GM18951 (cell line): ENCODE results near the gene CCDC54.

Experiments used
- POLR2A ChIP-seq: IDR thresholded peaks from 4 replicates; pipeline ENCODE4 v1.6.1; 2011; ENCODE audit warnings: mild to moderate bottlenecking; ENCODE audit not compliant: insufficient read length, insufficient read depth; ENCODE audit errors: extremely low read depth
- in situ Hi-C: fragments of 300-500 bp; cut with MboI; formaldehyde crosslinking; loops from one replicate; pipeline ENCODE4 v1.12.0; 2022; ENCODE audit warnings: low sequenced_read_pairs, mixed read lengths, inconsistent platforms; ENCODE audit not compliant: unreplicated experiment

Gene CCDC54

GRCh38 chr3:107369791-107370190 lies 7.4 kb upstream of the CCDC54 start:
- in situ Hi-C loops: no loop called here

GRCh38 chr3:107370907-107371306 lies 6.3 kb upstream of the CCDC54 start:
- no peak for TF ChIP-seq POLR2A
- in situ Hi-C loops: no loop called here

More at GRCh38 chr3:107369791-107370190, 7.4 kb upstream of the CCDC54 start:
- no peak for TF ChIP-seq POLR2A

GRCh38 chr3:107372506-107372905 lies 4.7 kb upstream of the CCDC54 start:
- TF ChIP-seq POLR2A: no peak
- in situ Hi-C loops: no loop called here

- in situ Hi-C loops: no loop called here
- TF ChIP-seq POLR2A: no peak
These were observed 3.3 kb upstream of the CCDC54 start for GRCh38 chr3:107373896-107374295.

GRCh38 chr3:107375682-107376081 lies 1.6 kb upstream of the CCDC54 start:
- TF ChIP-seq POLR2A: no peak
- in situ Hi-C loops: no loop called here

- TF ChIP-seq POLR2A: no peak
- in situ Hi-C loops: no loop called here
These were observed 5.4 kb downstream of the CCDC54 start for GRCh38 chr3:107382631-107383030.

GRCh38 chr3:107384428-107384827 lies 7.2 kb downstream of the CCDC54 start:
- no peak for TF ChIP-seq POLR2A
- in situ Hi-C loops: no loop called here

- in situ Hi-C loops: no loop called here
- no peak for TF ChIP-seq POLR2A
These were observed 7.7 kb downstream of the CCDC54 start for GRCh38 chr3:107384907-107385306.

GRCh38 chr3:107387555-107387954 lies 10.3 kb downstream of the CCDC54 start:
- no peak for TF ChIP-seq POLR2A
- in situ Hi-C loops: no loop called here

- no peak for TF ChIP-seq POLR2A
- in situ Hi-C loops: no loop called here
These were observed 15.4 kb downstream of the CCDC54 start for GRCh38 chr3:107392549-107393165.

- no peak for TF ChIP-seq POLR2A
- in situ Hi-C loops: no loop called here
These were observed 17.3 kb downstream of the CCDC54 start for GRCh38 chr3:107394502-107394901.

- TF ChIP-seq POLR2A: no peak
- in situ Hi-C loops: no loop called here
These were observed 17.8 kb downstream of the CCDC54 start for GRCh38 chr3:107395066-107395465.

- in situ Hi-C loops: loop anchor here (25.0 kb wide), 1 partner anchor 139 kb away; no protein-coding TSS in a partner anchor
- TF ChIP-seq POLR2A: no peak
These were observed 24.1 kb downstream of the CCDC54 start for GRCh38 chr3:107401301-107401700.

GRCh38 chr3:107402214-107402613 lies 25.0 kb downstream of the CCDC54 start:
- in situ Hi-C loops: loop anchor here (25.0 kb wide), 1 partner anchor 140 kb away; no protein-coding TSS in a partner anchor
- TF ChIP-seq POLR2A: no peak
